ENCODE data around the gene C1orf105.

GRCh38 chr1:172488393-172488792 lies 67.9 kb downstream of the C1orf105 start:
- TF ChIP-seq, protein P1, sequence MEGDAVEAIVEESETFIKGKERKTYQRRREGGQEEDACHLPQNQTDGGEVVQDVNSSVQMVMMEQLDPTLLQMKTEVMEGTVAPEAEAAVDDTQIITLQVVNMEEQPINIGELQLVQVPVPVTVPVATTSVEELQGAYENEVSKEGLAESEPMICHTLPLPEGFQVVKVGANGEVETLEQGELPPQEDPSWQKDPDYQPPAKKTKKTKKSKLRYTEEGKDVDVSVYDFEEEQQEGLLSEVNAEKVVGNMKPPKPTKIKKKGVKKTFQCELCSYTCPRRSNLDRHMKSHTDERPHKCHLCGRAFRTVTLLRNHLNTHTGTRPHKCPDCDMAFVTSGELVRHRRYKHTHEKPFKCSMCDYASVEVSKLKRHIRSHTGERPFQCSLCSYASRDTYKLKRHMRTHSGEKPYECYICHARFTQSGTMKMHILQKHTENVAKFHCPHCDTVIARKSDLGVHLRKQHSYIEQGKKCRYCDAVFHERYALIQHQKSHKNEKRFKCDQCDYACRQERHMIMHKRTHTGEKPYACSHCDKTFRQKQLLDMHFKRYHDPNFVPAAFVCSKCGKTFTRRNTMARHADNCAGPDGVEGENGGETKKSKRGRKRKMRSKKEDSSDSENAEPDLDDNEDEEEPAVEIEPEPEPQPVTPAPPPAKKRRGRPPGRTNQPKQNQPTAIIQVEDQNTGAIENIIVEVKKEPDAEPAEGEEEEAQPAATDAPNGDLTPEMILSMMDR (IDR thresholded peaks at IDR 0.05) = no peak
- TF ChIP-seq ZNF232 (CRISPR knock-in tag; IDR thresholded peaks at IDR 0.05) (no peak), SMAD4 (CRISPR knock-in tag; IDR thresholded peaks at IDR 0.05) (no peak), JUN (CRISPR knock-in tag; IDR thresholded peaks at IDR 0.05) (no peak), TP53 (CRISPR knock-in tag; IDR thresholded peaks at IDR 0.05) (no peak), TEAD4 (CRISPR knock-in tag; IDR thresholded peaks at IDR 0.05) (no peak), USF2 (CRISPR knock-in tag; IDR thresholded peaks at IDR 0.05) (no peak), ETV6 (CRISPR knock-in tag; IDR thresholded peaks at IDR 0.05) (no peak), FOXJ3 (CRISPR knock-in tag; IDR thresholded peaks at IDR 0.05; ENCODE audit: borderline replicate concordance) (no peak), MAX (CRISPR knock-in tag; IDR thresholded peaks at IDR 0.05) (no peak), NR2C2 (CRISPR knock-in tag; IDR thresholded peaks at IDR 0.05) (no peak), ZBTB21 (CRISPR knock-in tag; IDR thresholded peaks at IDR 0.05; ENCODE audit: borderline replicate concordance) (no peak)
- TF ChIP-seq, protein P2, sequence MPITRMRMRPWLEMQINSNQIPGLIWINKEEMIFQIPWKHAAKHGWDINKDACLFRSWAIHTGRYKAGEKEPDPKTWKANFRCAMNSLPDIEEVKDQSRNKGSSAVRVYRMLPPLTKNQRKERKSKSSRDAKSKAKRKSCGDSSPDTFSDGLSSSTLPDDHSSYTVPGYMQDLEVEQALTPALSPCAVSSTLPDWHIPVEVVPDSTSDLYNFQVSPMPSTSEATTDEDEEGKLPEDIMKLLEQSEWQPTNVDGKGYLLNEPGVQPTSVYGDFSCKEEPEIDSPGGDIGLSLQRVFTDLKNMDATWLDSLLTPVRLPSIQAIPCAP (CRISPR knock-in tag; IDR thresholded peaks at IDR 0.05) = no peak
- TF ChIP-seq, protein P3, sequence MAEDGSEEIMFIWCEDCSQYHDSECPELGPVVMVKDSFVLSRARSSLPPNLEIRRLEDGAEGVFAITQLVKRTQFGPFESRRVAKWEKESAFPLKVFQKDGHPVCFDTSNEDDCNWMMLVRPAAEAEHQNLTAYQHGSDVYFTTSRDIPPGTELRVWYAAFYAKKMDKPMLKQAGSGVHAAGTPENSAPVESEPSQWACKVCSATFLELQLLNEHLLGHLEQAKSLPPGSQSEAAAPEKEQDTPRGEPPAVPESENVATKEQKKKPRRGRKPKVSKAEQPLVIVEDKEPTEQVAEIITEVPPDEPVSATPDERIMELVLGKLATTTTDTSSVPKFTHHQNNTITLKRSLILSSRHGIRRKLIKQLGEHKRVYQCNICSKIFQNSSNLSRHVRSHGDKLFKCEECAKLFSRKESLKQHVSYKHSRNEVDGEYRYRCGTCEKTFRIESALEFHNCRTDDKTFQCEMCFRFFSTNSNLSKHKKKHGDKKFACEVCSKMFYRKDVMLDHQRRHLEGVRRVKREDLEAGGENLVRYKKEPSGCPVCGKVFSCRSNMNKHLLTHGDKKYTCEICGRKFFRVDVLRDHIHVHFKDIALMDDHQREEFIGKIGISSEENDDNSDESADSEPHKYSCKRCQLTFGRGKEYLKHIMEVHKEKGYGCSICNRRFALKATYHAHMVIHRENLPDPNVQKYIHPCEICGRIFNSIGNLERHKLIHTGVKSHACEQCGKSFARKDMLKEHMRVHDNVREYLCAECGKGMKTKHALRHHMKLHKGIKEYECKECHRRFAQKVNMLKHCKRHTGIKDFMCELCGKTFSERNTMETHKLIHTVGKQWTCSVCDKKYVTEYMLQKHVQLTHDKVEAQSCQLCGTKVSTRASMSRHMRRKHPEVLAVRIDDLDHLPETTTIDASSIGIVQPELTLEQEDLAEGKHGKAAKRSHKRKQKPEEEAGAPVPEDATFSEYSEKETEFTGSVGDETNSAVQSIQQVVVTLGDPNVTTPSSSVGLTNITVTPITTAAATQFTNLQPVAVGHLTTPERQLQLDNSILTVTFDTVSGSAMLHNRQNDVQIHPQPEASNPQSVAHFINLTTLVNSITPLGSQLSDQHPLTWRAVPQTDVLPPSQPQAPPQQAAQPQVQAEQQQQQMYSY (CRISPR knock-in tag; IDR thresholded peaks at IDR 0.05) = no peak
